Activated T-cell treated with anti-CD3 and anti-CD28 coated beads for 48 hours (primary cell): ENCODE data around the gene AMFR.

Experiments used
- DNase-seq: peaks from one replicate; pipeline ENCODE4 v3.0.0-alpha.2; 2020; ENCODE audit warnings: low read depth

AMFR gene

DNA sequence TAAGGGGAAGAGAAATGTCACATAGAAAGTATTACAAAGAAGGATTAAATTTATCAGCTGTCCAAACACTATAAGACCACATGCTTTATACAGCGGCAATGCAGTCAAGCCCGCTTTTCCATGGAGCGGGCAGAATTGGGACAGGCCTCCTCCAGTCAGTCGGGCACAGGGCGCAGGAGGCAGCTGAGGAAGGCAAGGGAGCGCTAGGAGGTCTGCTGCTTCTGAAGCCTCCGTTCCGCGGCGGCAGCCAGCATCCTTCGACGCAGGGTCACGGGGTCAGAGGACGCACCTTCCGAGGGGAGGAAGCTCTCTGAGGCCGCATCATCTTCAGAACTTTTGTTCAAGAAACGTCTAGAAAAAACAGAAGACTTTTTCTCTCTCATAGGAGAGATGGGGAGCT lies 62.6 kb downstream of the AMFR start:
- no peak for DNase-seq

DNA sequence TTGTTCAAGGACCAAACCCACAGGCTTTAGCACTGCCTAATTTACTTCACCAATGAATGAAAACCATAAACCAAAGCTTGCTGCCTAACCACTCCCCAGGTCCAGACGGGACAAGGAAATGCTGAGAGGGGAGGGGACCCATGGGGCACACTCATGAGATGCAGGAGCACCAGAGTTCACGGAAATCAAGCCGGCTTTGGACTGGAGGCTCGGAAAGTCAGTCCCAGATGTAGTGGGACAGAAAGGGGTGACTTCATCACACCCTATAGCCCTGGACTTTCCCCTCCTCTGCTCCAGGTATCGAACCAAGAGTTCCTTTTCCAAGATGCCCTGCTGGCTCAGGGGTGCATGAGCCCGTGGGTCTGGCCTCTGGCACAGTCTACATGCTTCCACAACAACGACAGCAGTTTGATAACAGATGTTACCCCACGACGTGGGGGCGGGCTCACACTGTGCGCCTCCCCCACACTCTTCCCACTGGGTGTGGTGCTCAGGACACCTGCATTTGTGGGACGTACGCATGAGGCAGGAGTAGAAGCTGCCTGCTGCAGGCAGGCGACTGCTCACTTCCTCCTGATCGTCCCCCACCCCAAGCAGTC lies 63.2 kb downstream of the AMFR start:
- no peak for DNase-seq

DNA sequence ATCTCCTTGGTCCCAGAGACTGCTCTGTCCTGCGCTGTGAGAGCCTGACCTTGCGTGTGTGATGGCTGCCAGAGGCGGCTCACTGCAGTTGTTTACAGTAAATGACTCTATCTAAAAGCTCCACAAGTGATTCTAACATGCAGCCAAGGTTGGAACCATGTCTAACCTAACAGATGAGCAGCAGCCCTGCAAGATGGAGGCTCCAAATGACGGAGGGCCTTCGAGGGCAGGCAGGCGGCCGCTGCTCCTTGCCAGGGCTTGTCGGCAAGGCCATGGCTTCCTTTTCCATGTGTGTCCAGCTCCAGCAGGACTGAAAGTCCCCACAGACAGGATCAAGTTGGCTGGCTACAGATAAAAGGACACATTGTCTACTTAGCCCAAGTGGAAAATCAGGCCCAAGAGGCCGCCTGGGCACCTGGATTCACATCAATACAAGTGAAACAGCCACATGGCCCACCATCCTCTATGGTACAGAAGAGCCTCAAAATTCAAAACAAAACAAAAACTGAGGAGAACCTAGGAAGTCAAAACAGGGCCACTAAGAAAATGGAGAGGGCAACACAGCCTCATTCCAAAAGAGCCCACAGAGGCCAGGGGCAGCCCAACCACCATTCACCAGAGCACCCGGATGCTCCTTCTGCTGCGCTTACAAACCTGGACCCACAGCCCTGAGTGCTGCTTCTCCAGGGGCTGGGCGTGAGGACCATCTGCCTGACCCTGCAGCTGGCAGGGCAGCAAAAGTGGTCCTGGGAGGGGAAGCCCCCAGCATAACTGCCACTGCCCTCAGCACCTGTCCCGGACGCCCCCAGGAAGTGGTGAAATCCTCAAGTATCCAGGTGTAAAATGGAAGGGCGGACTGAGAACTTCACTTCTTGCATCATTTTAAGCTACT lies 65.0 kb downstream of the AMFR start:
- no peak for DNase-seq

DNA sequence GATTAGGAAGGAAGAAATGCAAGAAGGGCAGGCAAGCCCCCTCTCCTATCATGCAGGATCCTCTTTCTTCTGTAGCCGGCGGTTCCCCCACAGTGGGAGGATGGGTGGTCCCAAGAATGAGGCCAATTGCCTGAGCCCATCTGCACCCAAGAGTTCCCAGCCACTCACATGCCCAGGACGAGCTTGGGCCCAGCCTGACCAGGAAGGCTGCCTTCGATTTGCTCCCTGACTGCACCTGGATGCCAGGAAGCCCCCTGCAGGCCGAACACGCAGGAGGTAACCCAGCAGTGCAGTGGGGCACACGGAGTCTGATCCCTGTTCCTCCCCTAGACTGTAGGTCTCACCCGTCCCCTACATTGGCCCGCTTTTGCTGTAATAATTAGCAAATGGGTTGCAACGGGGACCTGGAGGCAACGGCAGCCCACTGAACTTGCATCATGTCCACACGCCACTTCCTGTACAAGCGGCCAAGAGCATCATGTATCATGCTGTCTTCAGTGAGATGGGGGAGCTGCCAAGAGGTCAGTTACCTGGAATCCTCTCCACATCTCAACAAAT lies 67.5 kb downstream of the AMFR start:
- DNase-seq: no peak

DNA sequence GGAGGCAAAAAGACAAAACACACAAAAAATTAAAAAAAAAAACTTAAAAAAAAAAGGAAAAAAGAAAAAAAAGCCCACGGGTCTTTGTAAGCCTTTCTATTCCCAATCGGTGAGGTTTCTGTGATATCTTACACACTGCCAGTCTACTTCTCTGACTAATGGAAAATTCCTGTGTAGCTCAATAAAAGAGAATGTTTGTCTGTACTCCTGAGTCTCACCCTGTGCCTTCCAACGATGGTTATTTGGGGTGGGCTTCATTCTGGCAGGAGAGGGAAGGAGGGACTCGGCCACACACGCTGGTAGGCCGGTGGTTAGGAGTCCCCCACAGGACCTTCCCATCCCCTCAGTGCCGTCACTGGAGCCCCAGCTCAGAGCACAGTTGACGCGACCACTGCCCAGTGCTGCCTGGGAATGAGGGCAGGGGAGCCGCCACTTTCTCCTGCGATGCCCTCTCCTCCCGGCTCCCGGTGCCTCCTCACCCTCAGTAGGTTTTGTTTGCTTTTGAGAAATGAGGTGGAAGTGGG lies 68.0 kb downstream of the AMFR start:
- no peak for DNase-seq

DNA sequence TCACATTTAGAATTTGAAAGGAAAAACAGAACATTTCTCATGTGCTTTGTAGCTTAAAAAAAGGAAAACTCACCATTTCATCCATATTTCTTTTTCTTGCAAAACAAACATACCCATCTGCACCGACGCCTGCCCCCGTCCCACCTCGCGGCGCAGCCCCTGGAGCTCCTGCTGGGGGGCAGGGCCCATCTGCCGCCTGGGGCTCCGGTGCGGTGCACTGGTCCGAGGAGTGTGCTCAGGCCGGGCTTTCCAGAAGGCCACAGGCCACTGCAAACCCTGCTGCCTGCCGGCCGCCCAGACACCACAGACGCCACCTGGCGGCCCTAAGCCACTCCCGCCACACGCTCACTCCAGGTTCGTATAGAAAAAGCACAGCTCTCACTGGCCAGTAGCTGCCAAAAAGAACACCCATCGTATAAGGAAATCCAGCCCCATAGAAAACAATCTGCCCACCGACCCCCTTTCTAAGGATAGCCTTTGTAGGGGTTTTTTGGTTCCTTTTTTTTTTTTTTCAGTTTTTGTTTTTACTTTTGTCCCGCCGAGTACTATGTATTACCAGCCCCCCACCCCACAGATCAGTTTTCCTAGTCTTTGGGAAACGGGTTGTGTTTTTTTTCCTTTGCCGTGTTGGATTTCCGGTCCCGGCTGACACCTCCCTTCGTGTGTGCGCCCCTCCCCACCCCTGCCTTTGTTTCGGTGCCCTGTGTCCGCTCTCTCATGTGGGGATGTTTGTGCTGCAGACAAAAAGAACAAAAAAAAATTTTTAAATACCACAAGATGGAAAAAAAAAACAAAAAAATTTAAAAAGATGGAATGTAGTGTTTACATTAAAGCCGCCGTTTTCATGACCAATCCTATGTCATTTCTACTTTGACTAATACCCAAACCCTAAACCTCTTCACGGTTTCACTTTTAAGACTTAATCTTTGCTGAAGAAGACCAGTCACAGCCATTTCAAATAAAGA lies 68.8 kb downstream of the AMFR start:
- peak; percentile 59 for DNase-seq

DNA sequence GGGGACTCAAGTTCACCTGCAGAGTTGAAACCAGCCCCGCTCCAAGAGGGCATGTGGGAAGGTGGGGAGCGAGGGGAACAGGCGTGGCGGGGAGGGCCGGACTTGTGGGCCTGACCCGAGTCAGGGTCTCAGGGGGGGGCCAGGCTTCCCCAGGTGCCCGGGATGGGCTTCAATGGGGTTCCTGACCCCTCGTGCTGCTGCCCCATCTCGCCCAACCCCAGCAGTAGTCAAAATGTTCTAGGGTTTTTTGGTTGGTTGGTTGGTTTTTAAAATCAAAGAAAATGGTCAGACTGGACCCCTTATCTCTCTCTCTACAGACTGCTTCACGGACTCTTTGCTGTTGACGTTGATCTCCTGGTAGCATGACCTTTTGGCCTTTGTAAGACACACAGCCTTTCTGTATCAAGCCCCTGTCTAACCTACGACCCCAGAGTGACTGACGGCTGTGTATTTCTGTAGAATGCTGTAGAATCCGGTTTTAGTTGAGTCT lies 69.5 kb downstream of the AMFR start:
- DNase-seq: no peak

DNA sequence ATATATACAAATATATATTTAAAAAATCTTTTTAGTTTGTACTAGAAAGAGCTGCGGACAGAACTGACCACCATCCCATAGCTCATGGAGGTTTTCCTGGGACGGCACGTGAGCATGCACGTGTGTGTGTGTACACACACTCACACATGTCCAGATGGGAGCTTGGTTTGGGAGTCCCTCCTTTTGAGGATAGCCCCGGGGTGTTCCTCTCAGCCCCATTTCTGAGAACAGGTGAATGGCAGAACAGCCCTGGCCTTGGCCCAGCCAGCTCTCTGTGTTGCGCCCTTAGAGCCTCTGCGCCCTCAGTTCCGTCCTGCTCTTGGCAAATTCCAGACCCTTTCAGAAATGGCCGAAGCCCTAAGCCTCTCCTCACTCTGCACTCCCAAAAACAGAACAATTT lies 70.1 kb downstream of the AMFR start:
- DNase-seq: no peak

DNA sequence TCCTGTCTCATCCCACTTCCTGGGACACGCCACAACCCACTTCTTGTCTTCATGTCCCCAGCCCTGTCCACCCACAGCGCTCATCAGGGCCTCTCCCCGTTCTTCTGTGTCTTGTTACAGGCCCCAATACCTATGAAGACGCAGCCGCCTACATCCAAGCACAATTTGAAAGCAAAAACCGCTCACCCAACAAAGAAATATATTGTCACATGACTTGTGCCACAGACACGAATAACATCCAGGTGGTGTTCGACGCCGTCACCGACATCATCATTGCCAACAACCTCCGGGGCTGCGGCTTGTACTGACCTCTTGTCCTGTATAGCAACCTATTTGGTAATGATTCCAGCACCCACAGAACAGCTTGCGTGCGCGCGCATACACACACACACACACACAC lies 70.6 kb downstream of the AMFR start:
- no peak for DNase-seq

DNA sequence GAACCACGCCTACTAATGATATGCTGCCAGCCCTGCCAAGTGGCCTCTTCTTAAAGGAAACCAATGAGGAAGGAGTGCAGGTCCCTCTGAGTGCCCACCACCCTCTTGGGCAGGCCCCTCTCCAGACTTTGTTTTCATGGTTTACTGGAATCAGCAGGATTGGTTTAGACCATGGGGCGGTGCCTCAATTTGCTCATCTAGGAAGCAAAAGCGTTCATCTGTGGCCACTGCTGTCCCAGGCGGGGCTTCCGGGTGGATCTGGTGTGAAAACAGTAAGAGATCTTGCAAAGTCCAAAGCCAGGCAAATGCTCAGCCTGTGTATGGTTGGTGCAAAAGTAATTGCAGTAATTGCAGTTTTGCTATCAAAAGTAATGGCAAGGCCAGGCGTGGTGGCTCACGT lies 71.3 kb downstream of the AMFR start:
- DNase-seq: no peak

DNA sequence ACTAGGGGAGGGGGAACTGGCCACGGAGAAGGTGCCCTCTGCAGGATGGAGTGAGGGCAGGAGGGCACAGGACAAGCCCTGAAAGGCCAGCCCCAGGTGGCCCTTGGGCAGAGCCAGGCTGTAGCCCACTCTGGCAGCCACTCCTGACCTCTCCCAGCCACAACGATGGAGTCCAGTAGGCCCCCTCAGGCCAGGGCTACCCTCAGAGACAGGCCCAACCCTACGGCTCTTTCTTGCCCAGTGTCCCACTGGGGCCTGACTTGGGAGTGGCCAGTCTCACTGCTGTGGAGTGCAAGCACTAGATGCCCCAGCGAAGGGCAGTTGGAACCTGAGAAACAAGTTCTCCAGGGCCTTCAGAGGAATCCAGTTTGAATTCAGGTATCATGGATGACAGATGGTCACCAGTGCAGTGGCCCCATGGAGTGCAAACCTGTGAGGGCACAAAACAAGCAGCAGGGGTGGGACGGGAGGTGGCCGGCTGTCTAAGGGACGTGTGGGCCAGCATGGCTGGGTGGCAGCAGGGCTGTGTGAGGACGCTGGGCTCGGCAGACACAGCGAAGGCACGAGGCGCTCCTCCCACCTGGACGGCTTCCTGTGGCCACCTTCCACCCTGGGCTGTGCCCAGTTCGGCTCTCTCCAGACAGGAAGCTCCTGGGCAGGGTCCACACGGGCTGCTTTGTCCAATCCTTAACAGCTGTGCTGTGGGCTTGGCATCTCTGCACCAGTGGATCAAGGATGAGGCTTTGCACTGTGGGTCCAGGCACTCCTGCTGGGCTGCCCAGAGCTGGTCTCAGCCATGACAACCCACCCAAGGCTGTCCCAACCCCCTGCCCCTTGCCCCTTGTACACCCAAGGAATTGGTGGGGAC lies 72.1 kb downstream of the AMFR start:
- DNase-seq: no peak

DNA sequence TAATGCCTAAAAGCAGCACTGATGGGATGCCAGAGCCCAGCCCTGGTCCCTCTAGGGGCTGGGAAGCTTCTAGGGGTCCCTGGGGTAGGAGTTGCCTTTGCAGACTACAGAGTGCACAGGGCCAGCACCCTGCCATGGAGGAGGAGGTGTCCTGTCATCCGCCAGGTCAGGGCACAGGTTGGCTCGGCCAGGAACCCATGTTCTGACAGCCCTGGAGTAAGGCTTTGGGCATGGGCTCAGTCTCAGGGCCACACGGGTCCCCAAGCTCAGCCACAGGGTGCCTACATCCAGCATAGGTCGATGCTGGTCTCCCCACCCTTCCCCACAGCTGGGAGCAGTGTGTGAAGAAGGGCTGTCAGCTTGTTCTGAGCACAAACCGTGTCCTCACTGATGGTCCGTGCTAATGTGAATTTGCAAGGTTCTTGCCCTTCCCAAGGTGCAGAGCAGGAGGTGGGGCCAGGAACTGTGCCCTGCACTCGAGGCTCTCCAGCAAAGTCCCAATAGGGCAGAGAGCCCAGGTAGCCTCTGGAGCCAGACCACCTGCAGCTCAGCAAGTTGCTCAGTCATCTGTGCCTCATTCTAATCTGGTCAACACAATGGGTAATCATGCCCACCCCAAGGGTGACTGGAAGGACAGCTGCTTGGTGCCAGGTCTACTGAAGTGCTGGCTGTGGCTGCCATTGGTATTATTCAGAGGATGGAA lies 72.8 kb downstream of the AMFR start:
- DNase-seq: no peak

DNA sequence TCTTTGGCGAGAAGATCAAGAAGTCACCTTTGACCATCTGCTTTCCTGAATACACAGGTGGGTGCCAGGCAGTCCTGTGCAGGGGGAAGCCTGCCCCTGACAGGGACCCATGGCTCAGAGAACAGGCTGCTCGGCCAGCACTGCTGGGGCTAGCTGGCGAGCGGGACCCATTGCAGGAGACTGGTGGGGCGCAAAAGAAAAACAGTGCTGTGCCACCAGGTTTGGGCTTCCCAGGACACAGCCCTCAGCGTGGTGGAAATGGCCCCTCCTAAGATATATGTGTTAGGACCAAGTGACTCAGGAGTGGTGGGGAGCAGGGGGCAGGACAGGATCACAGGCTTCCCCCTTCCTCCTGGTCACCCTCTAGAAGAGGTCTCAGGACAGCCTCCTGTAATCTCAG lies 73.9 kb downstream of the AMFR start:
- no peak for DNase-seq

DNA sequence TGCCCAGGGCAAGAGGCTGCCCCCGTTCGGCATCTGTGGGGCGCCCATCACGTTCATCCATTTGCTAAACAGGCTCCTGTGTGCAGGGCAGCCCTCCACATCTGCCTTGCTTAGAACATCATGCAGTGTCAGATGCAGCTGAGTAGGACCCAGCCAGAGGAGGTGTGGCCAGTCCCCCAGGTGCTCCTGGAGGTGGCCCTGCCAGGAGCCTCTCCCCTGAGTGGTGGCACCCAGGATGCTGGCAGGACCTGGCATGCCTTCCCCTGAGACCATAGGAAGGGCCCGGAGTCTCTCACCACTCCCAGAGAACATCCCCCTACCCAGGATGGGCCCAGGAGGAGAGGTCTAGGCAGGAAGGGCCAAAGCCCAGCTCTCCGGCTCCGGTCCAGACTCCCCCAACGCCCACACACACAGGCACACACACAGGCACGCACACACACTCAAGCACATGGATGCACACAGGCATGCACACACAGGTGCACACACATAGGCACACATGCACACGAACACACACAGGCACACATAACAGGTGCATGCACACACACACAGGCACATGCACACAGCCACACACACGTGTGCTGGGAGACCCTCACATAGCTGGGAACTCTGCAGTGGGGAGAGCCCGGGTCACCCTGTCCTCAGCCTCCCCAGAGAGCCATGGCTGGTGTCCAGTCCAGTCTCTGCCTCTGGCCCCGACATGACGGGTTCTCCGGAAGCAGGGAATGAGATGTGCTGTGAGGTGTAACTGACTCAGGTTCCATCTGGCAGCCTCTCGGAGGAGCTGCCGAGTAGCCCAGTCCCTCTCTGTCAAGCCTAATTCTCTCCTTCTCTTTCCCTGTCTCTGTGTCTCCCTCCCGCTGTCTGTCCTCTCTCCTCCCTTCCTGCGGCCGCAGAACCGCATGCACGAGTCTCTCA lies 74.6 kb downstream of the AMFR start:
- DNase-seq: no peak

DNA sequence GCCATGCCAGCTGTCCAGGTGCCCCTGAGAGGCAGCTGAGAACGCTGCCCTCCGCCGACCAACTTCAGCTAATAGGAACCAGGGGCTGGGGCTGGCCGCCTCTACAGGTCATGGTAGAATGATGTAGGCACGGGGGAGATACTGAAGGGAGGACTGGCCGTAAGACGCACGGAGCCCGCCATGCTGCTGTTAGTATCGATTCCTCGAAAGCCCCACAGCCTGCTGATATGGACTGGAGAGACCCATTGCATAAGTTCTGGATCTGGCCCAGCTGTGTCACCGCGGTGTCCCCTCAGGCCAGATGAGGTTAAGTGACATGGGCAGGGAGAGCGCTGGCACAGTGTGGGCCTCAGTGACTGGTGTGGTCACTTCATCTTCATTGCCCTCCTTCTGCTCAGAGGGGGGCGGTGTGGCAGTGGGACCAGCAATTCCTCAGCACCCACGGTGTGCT lies 75.6 kb downstream of the AMFR start:
- DNase-seq: no peak

DNA sequence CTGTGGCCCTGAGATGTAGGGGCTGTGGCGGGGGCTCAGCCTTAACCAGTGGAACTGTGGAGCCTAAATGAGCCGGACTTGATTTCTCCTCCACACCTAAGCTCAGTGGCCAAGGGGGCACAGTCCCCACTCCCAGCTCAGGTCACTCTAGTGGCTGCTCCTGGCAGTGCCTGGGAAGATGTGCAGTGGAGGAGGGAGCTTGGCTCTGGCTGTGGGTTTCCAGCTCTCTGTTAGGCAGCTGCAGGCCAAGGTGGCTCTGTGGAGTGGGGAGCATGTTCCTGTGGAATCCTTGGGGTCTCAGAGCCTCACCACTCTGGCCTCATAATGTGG lies 76.3 kb downstream of the AMFR start:
- no peak for DNase-seq

DNA sequence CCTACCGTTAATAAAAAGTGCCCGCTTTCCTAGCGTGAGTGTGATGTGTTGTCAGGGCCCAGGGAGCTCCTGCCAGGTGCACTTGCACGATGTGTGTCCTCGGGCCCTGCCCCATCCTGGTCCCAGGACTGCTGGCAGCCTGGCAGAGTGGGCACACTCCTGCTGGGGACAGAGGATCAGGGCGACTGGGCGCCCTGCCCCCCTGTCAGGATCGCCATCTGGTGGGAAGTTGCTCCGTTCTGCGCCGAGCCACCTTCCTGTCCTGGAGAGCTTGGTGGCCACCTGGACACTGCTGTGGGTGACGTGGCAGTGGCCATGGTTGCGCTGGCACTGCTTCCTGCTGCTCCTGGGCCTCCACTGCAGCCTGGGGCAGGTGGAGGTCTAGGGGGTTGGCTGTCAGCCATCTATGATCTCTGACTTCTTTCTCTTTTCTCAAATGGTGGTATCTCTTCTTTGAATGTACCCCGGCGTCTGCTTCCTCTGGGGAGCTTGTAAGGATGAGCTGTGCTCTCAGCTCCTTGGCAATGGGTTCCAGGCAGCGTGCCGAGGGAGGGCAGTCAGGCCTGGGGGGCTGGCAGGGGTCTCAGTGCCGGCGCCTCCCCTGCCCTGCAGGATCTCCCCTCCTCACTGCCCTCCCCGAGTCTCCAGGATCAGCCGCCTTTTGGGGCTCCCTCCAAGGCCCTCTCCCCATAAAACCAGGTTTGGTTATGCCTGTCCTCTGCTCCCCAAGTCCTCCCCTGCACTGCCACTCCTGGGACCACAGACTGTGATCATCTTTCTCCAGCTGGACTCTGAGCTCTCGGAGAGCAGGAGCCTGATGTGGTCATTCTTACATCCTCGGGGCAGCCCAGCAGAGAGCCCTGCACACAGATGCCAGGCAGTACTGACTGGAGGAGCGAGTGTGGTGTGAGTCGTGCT lies 76.9 kb downstream of the AMFR start:
- DNase-seq: no peak

DNA sequence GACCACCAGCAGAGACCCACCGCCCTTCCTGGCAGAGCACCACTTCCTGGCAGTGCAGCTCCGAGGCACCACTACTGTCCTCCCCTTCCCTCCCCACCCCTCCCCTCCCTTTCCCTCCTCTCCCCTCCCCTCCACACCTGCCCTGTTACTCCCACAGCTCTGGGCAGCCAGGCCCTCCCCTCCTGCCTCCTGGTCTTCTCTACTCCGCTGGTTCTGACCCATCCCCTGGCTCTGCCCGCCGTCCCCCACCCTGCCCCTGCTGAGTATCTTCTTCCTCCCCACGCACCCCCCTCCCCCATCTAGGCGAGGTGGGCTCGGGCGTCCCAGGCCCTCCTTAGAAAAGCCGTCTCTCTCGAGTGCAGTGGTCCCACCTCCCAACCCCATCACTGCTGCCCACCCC lies 77.7 kb downstream of the AMFR start:
- DNase-seq: no peak
